A673 (cell line): ENCODE measurements around the gene MVD. TPM values are rescaled to one million over a fixed set of nuclear protein-coding genes. Genes with fewer than 3 reads are reported as not detected.

Experiments
- BruUV-seq: library from RNA; stranded (reverse); fragments of 400-500 nt; replicated peaks from 2 replicates; lab custom pipeline; 2021; lab: Mats Ljungman, UMichigan
- CTCF ChIA-PET: fragments of 300-600 bp; sonication (Branson Sonifier 250); formaldehyde crosslinking; loops from one replicate; lab custom pipeline; 2022; ENCODE audit warnings: antibody characterized with exemption; lab: Charles Lee
- POLR2A ChIA-PET: fragments of 300-600 bp; sonication (Branson Sonifier 250); formaldehyde crosslinking; loops from one replicate; lab custom pipeline; 2022; ENCODE audit warnings: antibody characterized with exemption; ENCODE audit not compliant: low non-redundant PET; lab: Charles Lee
- DNase-seq: peaks from one replicate; pipeline ENCODE4 v3.0.0-alpha.2; 2015; ENCODE audit warnings: low spot score
- H3K27ac ChIP-seq: fragments of 200-600 bp; sonication (generic); 2 replicates; pipeline ENCODE4 v1.5.1; 2016; ENCODE audit warnings: mixed run types, low read depth, mild to moderate bottlenecking, mixed read lengths, antibody characterized with exemption, low read length; ENCODE audit not compliant: poor library complexity, severe bottlenecking
- H3K27me3 ChIP-seq: fragments of 200-600 bp; sonication (generic); replicated peaks from 2 replicates; pipeline ENCODE4 v1.6.1; 2017; ENCODE audit warnings: mixed run types, low read depth, mild to moderate bottlenecking, mixed read lengths, antibody characterized with exemption, low read length; ENCODE audit not compliant: insufficient read depth, poor library complexity
- H3K36me3 ChIP-seq: fragments of 200-600 bp; sonication (generic); 2 replicates; pipeline ENCODE4 v1.6.1; 2016; ENCODE audit warnings: mixed run types, mild to moderate bottlenecking, mixed read lengths, antibody characterized with exemption, low read length; ENCODE audit not compliant: insufficient read depth, poor library complexity, severe bottlenecking
- H3K4me1 ChIP-seq: fragments of 200-600 bp; sonication (generic); 2 replicates; pipeline ENCODE4 v1.6.1; 2017; ENCODE audit warnings: mixed run types, mild to moderate bottlenecking, mixed read lengths, antibody characterized with exemption, low read length; ENCODE audit not compliant: insufficient read depth, poor library complexity, severe bottlenecking
- H3K4me3 ChIP-seq: fragments of 200-600 bp; sonication (generic); 2 replicates; pipeline ENCODE4 v1.5.1; 2016; ENCODE audit warnings: low read depth, mixed run types, mild to moderate bottlenecking, mixed read lengths, low read length; ENCODE audit not compliant: poor library complexity, severe bottlenecking
- H3K9me3 ChIP-seq: fragments of 200-600 bp; sonication (generic); 2 replicates; pipeline ENCODE4 v1.6.1; 2016; ENCODE audit warnings: mixed run types, low read depth, mild to moderate bottlenecking, mixed read lengths, antibody characterized with exemption, low read length; ENCODE audit not compliant: poor library complexity, severe bottlenecking
- CTCF ChIP-seq: fragments of 300-800, 200-600 bp; sonication (generic); conservative IDR thresholded peaks from 2 replicates; pipeline ENCODE4 v1.5.1; 2017; ENCODE audit warnings: low read depth, mild to moderate bottlenecking, antibody characterized with exemption, low read length, moderate library complexity, mixed read lengths
- EZH2 ChIP-seq: fragments of 200-600 bp; sonication (generic); IDR thresholded peaks from 2 replicates; pipeline ENCODE4 v1.6.1; 2017; ENCODE audit warnings: borderline replicate concordance, low read depth, mild to moderate bottlenecking, mixed read lengths, antibody characterized with exemption, low read length; ENCODE audit not compliant: poor library complexity, severe bottlenecking
- intact Hi-C: fragments of 100-400 bp; cut with micrococcal nuclease; formaldehyde crosslinking; loops from one replicate; pipeline ENCODE4 v1.10.0; 2022; ENCODE audit not compliant: unreplicated experiment
- total RNA-seq: library from RNA; stranded (reverse); gene quantifications from 2 replicates; pipeline ENCODE4 v1.2.3, GENCODE V29; 2021

The MVD gene
- total RNA-seq, 1 experiment from 2014 or later, result 131 TPM

- H3K27ac ChIP-seq, result peak overlapping the region; percentile 13
- no TSS peak for BruUV-seq
- CTCF ChIA-PET, result no interaction called here
- intact Hi-C loops, result no loop called here
- H3K27me3 ChIP-seq, result no peaks in the 10 kb centered on the region
- no peak overlapping the region for H3K4me3 ChIP-seq
- TF ChIP-seq CTCF, result no peak
- no peak for TF ChIP-seq EZH2
- H3K36me3 ChIP-seq, result peaks cover 18% of the 10 kb centered on the region
- POLR2A ChIA-PET, result no interaction called here
- no peak for DNase-seq
- no peaks in the 10 kb centered on the region for H3K9me3 ChIP-seq
- H3K4me1 ChIP-seq, result no peaks in the 10 kb centered on the region
Observed at GRCh38 chr16:88617268-88618031, 45.4 kb downstream of the MVD start.

- TF ChIP-seq CTCF (no peak), EZH2 (no peak)
- no peaks in the 10 kb centered on the region for H3K4me1 ChIP-seq
- H3K9me3 ChIP-seq, result no peaks in the 10 kb centered on the region
- peaks cover 11% of the 10 kb centered on the region for H3K36me3 ChIP-seq
- H3K4me3 ChIP-seq, result no peak overlapping the region
- ChIA-PET CTCF (no interaction called here), POLR2A (no interaction called here)
- no TSS peak for BruUV-seq
- DNase-seq, result no peak
- H3K27me3 ChIP-seq, result no peaks in the 10 kb centered on the region
- intact Hi-C loops, result no loop called here
- H3K27ac ChIP-seq, result no peak overlapping the region
Observed at GRCh38 chr16:88616736-88617135, 46.2 kb downstream of the MVD start.

GRCh38 chr16:88616320-88616719, 46.6 kb downstream of the MVD start:
- no peaks in the 10 kb centered on the region for H3K27me3 ChIP-seq
- peaks cover 13% of the 10 kb centered on the region for H3K36me3 ChIP-seq
- CTCF ChIA-PET, result no interaction called here

More at GRCh38 chr16:88616320-88616719, 46.6 kb downstream of the MVD start:
- intact Hi-C loops, result no loop called here
- no peak for DNase-seq
- no peaks in the 10 kb centered on the region for H3K9me3 ChIP-seq
- TF ChIP-seq CTCF (no peak), EZH2 (no peak)
- POLR2A ChIA-PET, result no interaction called here
- H3K4me1 ChIP-seq, result no peaks in the 10 kb centered on the region
- peak overlapping the region; percentile 28 for H3K27ac ChIP-seq
- no peak overlapping the region for H3K4me3 ChIP-seq
- BruUV-seq, result no TSS peak
